ENCODE measurements around the gene PDGFRA. TPM values are rescaled to one million over a fixed set of nuclear protein-coding genes. Genes with fewer than 3 reads are reported as not detected.

PDGFRA gene
- total and polyA plus RNA-seq, 2 donors (not counting 1 experiment from before 2014, with no cell fraction given), result 284 to 363 TPM

DNA sequence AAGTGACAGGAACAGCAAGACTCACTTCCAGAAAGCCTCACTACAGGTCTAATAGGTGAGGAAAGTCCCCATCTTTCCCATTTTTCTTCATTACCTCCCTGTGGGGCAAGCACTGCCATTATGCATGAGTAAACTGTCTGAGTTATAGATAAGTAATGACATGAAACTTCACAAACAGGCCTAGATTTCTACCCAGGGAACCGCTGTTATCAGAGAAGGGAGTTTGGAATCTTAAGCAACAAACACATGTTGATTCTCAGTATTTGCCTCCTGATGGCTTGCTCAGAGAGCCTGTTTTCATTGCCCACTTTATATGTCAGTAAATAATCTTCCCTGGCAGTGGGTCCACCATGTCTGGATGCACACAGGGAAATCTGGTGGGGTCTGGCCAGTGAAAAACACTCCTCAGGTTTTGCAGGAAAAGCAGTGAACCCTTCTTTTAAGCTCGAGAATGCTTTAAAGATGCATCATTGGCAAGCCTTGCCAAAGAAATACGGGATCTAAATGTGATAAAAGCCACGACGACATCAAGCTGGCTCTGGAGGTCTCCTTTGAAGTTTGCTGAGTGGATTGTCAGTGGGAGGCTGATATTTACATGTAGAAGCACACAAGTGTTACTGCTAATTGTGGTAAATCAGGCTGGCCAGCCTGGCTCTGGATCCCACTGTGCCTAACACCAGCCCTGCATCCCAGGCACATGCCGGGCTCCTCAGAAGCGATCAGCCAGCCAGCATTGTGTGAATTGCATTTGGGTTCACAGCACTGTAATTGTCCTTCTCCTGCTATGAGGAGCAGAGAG is 25.2 kb downstream of the PDGFRA start:
- H3K27ac ChIP-seq (ENCODE audit: insufficient read depth, low read length), result peak overlapping the region; percentile 34
- peak overlapping the region; percentile 40 for H3K4me2 ChIP-seq (ENCODE audit: extremely low read depth, insufficient read depth, low read length)
- no peaks in the 10 kb centered on the region for H3K9me3 ChIP-seq (ENCODE audit: control insufficient read depth, insufficient read depth, low read depth, low read length)
- H3K36me3 ChIP-seq (ENCODE audit: control insufficient read depth, insufficient read depth, low read length), result no peaks in the 10 kb centered on the region
- peaks cover 9% of the 10 kb centered on the region for H4K20me1 ChIP-seq (ENCODE audit: control insufficient read depth, extremely low read depth, insufficient read depth, low read length)
- DNase-seq (ENCODE audit: low read depth in 2 of 2), result peak; percentile 42 to 63
- H3K27me3 ChIP-seq (ENCODE audit: control insufficient read depth, insufficient read depth, low read length), result no peaks in the 10 kb centered on the region
- peaks cover 21% of the 10 kb centered on the region for H3K4me1 ChIP-seq (ENCODE audit: control insufficient read depth, extremely low read depth, insufficient read depth, low read length)
- H3K9ac ChIP-seq (ENCODE audit: insufficient read depth, low read length), result no peak overlapping the region
- no peak overlapping the region for H2AFZ ChIP-seq (ENCODE audit: low read length)
- H3K79me2 ChIP-seq (ENCODE audit: control insufficient read depth, insufficient read depth, low read length), result peaks cover 89% of the 10 kb centered on the region
- H3K4me3 ChIP-seq (replicated peaks in 1 of 4; ENCODE audit: control extremely low read depth in 1 of 4, insufficient read depth in 1 of 4, low read depth in 3 of 4, low read length in 4 of 4), result peak overlapping the region in 1 of 4 experiments; percentile 25
- TF ChIP-seq, protein P1, sequence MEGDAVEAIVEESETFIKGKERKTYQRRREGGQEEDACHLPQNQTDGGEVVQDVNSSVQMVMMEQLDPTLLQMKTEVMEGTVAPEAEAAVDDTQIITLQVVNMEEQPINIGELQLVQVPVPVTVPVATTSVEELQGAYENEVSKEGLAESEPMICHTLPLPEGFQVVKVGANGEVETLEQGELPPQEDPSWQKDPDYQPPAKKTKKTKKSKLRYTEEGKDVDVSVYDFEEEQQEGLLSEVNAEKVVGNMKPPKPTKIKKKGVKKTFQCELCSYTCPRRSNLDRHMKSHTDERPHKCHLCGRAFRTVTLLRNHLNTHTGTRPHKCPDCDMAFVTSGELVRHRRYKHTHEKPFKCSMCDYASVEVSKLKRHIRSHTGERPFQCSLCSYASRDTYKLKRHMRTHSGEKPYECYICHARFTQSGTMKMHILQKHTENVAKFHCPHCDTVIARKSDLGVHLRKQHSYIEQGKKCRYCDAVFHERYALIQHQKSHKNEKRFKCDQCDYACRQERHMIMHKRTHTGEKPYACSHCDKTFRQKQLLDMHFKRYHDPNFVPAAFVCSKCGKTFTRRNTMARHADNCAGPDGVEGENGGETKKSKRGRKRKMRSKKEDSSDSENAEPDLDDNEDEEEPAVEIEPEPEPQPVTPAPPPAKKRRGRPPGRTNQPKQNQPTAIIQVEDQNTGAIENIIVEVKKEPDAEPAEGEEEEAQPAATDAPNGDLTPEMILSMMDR (conservative IDR thresholded peaks at IDR 0.05 in 1 of 2, IDR thresholded peaks at IDR 0.05 in 1 of 2; ENCODE audit: low read depth in 1 of 2, low read length in 2 of 2), result no peak

DNA sequence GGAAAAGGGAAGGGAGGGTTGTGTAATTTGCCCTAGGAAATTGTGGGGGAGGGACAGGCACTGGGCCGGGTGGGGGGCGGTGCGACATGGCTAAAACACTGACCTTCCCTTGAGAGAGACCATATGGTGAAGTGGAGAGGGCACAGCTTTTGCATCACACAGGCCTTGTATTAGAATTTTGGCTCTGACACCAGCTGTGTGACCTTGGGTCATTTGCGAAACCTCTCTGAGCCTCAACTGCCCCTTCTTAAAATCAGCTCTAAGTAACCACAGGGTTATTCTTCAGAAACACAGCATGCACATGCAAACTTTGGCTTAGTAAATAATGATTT is 25.8 kb downstream of the PDGFRA start:
- DNase-seq (ENCODE audit: low read depth in 2 of 2), result peak in 1 of 2 donors; percentile 88
- Histone ChIP-seq H3K36me3 (ENCODE audit: control insufficient read depth, insufficient read depth, low read length) (peaks cover 4% of the 10 kb centered on the region), H4K20me1 (ENCODE audit: control insufficient read depth, extremely low read depth, insufficient read depth, low read length) (peaks cover 11% of the 10 kb centered on the region), H3K9ac (ENCODE audit: insufficient read depth, low read length) (no peak overlapping the region), H3K9me3 (ENCODE audit: control insufficient read depth, insufficient read depth, low read depth, low read length) (no peaks in the 10 kb centered on the region), H2AFZ (ENCODE audit: low read length) (no peak overlapping the region), H3K4me1 (ENCODE audit: control insufficient read depth, extremely low read depth, insufficient read depth, low read length) (peaks cover 23% of the 10 kb centered on the region), H3K4me2 (ENCODE audit: extremely low read depth, insufficient read depth, low read length) (no peak overlapping the region), H3K27me3 (ENCODE audit: control insufficient read depth, insufficient read depth, low read length) (no peaks in the 10 kb centered on the region), H3K4me3 (replicated peaks in 1 of 4; ENCODE audit: control extremely low read depth in 1 of 4, insufficient read depth in 1 of 4, low read depth in 3 of 4, low read length in 4 of 4) (no peak overlapping the region), H3K27ac (ENCODE audit: insufficient read depth, low read length) (peak overlapping the region; percentile 34), H3K79me2 (ENCODE audit: control insufficient read depth, insufficient read depth, low read length) (peaks cover 91% of the 10 kb centered on the region)
- no peak for TF ChIP-seq EZH2 (IDR thresholded peaks at IDR 0.05; ENCODE audit: low read length, missing control alignments)
- TF ChIP-seq, protein P1 (conservative IDR thresholded peaks at IDR 0.05 in 1 of 2, IDR thresholded peaks at IDR 0.05 in 1 of 2; ENCODE audit: low read depth in 1 of 2, low read length in 2 of 2), result no peak

DNA sequence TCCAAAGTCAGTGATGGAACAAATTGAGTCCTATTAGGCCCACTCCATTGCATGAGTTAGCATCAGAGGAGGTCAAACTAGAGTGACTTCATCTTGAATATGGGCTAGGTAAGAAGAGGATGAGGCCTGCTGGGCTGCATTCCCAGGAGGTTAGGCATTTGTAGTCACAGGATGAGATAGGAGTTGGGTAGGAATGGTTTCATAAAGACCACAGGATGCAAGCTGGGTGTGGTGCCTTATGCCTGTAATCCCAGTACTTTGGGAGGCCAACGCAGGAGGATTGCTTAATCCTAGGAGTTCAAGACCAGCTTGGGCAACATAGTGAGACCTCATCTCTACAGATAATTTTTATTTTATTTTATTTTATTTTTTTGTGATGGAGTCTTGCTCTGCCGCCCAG is 26.8 kb downstream of the PDGFRA start:
- Histone ChIP-seq H3K36me3 (ENCODE audit: control insufficient read depth, insufficient read depth, low read length) (peaks cover 8% of the 10 kb centered on the region), H3K4me1 (ENCODE audit: control insufficient read depth, extremely low read depth, insufficient read depth, low read length) (peaks cover 23% of the 10 kb centered on the region), H3K9me3 (ENCODE audit: control insufficient read depth, insufficient read depth, low read depth, low read length) (no peaks in the 10 kb centered on the region), H3K27me3 (ENCODE audit: control insufficient read depth, insufficient read depth, low read length) (no peaks in the 10 kb centered on the region), H2AFZ (ENCODE audit: low read length) (no peak overlapping the region), H4K20me1 (ENCODE audit: control insufficient read depth, extremely low read depth, insufficient read depth, low read length) (peaks cover 11% of the 10 kb centered on the region), H3K9ac (ENCODE audit: insufficient read depth, low read length) (no peak overlapping the region), H3K79me2 (ENCODE audit: control insufficient read depth, insufficient read depth, low read length) (peaks cover 93% of the 10 kb centered on the region), H3K4me2 (ENCODE audit: extremely low read depth, insufficient read depth, low read length) (no peak overlapping the region), H3K27ac (ENCODE audit: insufficient read depth, low read length) (no peak overlapping the region), H3K4me3 (replicated peaks in 1 of 4; ENCODE audit: control extremely low read depth in 1 of 4, insufficient read depth in 1 of 4, low read depth in 3 of 4, low read length in 4 of 4) (no peak overlapping the region)
- TF ChIP-seq, protein P1 (conservative IDR thresholded peaks at IDR 0.05 in 1 of 2, IDR thresholded peaks at IDR 0.05 in 1 of 2; ENCODE audit: low read depth in 1 of 2, low read length in 2 of 2), result no peak
- TF ChIP-seq EZH2 (IDR thresholded peaks at IDR 0.05; ENCODE audit: low read length, missing control alignments), result no peak
- DNase-seq (ENCODE audit: low read depth in 2 of 2), result peak; percentile 41 to 57
